Choroid plexus epithelial cell (primary cell): ENCODE data around the gene ITGB1BP1.

Source experiments
- DNase-seq: peaks from one replicate; pipeline ENCODE4 v3.0.0-alpha.2; 2010; ENCODE audit warnings: low read depth
- H3K4me3 ChIP-seq: 2 replicates; pipeline ENCODE4 v1.5.1; 2011; ENCODE audit warnings: low read depth, mild to moderate bottlenecking, control low read depth, low read length, moderate library complexity
- TF ChIP-seq, protein P1 (sequence below): conservative IDR thresholded peaks from 2 replicates; pipeline ENCODE4 v1.5.1; 2011; ENCODE audit warnings: low read depth, mild to moderate bottlenecking, control low read depth, inconsistent platforms, low read length, moderate library complexity

Gene ITGB1BP1

DNA sequence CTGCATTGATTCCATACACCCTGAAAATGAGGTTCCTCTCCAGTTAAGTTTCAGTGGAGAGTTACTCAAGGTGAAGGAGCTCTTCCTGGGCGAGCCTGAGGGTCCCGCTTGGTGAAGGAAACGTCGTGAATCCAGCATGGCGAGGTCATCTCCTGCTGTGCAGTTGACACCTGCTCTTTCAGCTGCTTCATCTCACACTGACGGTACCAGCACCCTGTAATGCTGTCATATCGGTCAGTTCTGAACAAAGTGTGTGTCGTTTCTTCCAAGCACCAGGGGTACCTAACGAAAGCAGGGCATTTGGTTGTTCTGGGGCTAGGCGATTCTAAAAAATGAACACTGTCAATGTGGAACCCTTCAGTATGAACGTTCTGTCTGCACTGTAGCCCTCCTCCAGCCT, 52.6 kb downstream of the ITGB1BP1 start:
- no peak for DNase-seq

DNA sequence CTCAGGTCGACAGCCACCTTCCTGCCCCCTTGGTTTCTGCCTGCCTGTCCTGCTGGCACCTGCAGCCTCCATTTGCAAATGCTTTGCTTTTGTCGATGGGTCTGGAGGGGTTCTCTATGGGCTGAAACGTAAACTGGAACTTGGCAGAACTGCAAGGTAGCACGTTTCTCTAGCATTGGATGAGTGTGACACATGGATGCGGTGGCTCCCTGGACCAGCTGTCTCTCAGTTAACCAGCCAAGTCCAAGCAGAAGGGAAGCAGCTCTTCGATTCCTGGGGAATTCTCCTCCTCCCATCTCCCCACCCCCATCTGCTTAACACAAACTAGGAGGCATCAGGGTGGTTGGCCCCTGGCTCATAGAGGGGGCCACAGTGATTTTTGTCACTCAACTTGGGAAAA, 57.3 kb downstream of the ITGB1BP1 start:
- DNase-seq: no peak
- TF ChIP-seq, protein P1, sequence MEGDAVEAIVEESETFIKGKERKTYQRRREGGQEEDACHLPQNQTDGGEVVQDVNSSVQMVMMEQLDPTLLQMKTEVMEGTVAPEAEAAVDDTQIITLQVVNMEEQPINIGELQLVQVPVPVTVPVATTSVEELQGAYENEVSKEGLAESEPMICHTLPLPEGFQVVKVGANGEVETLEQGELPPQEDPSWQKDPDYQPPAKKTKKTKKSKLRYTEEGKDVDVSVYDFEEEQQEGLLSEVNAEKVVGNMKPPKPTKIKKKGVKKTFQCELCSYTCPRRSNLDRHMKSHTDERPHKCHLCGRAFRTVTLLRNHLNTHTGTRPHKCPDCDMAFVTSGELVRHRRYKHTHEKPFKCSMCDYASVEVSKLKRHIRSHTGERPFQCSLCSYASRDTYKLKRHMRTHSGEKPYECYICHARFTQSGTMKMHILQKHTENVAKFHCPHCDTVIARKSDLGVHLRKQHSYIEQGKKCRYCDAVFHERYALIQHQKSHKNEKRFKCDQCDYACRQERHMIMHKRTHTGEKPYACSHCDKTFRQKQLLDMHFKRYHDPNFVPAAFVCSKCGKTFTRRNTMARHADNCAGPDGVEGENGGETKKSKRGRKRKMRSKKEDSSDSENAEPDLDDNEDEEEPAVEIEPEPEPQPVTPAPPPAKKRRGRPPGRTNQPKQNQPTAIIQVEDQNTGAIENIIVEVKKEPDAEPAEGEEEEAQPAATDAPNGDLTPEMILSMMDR: no peak
- H3K4me3 ChIP-seq: no peak overlapping the region

More for the DNA sequence above, 52.6 kb downstream of the ITGB1BP1 start:
- TF ChIP-seq, protein P1: no peak
- no peak overlapping the region for H3K4me3 ChIP-seq

DNA sequence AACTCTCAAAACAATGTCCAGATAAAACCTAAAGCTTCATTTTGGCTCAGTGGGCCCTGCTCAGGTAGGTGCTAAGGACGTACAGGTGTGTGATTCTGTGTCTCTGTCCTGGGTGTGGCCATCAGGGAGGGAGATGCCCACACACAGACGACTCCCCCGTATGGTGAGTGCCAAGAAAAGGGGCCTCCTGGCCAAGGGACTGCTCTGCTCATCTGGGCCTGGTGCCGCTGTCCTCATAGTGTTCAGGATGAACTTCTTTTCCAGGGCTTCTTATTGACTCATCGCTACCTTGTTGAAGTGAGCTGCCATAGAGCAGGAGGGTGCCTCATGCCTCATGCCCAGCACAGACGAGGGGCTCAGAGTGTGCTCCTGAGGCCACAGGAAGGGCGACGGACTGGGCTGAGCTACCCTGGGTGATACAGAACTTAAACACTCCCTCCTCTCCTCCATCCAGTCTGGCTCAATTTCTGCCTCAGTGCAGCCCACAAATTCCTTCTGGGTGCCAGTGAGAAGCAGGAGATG, 57.8 kb downstream of the ITGB1BP1 start:
- no peak overlapping the region for H3K4me3 ChIP-seq
- DNase-seq: no peak
- TF ChIP-seq, protein P1: no peak

DNA sequence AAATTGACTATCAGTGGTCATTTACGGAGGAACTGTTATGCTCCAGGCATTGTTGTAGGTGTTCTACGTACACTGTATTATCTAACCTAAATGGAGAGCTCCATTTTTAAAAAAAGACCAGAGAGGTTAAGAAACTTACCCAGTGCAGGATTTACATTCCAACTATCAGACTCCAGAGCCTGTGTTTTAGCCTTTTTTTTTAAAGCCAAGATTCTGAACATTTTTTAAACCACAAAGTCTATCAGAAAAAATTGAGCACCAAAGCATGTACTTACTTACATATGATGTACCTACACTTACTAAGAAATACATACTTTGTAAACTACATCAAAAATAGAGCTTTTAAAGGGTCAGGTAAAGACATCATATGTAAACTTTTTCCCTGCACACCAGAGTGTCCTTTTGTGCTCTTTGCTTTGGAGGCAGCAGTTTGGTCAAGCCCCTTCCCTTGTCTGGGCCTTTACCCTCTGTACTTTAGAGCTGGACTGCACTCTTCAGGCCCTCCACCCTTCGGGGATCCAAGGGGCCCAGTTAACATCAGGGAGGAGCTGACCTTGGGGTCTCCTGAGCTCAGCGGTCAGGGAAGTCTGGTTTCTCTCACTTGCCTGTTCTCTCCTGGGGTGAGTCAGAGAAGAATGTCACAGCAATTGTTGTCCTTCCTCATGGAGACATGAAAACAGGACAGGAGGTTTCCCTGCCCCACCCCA, 58.4 kb downstream of the ITGB1BP1 start:
- TF ChIP-seq, protein P1: no peak
- H3K4me3 ChIP-seq: no peak overlapping the region
- peak; percentile 50 for DNase-seq

DNA sequence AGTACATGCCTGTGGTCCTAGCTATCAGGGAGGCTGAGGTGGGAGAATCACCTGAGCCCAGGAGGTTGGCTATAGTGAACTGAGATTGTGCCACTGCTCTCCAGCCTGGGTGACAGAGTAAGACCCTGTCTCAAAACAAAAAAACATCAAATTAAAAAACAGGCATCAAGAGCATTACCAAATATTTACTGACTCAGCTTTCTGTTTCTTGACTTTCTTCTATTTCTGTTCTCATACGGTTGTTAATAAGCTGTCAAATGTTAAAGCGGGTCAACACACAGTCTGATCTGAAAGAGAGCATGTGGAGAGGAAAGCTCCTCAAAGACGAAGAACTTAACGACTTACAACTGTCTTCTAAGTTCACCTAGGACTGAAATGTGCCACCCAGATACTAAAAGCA, 59.0 kb downstream of the ITGB1BP1 start:
- no peak overlapping the region for H3K4me3 ChIP-seq
- DNase-seq: no peak
- TF ChIP-seq, protein P1: no peak

DNA sequence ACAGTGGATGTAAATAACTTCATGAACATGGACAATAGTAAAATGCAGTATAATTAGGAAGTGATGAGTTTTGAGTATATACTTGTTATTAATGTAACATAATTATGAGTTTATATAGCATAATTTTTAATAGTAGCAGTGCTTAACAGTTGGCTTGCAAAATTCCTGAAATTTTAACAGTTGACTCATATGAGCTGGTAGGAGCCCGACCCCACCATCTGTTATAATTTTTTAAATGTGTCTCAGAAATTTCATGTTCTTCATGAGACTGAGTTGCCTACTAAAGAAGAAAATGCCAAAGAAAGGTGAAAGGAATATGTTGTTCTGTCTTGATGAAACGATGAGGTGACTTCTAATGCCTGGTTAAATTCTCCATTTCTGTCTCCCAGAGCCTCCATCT, 62.6 kb downstream of the ITGB1BP1 start:
- TF ChIP-seq, protein P1: no peak
- H3K4me3 ChIP-seq: no peak overlapping the region
- peak; percentile 31 for DNase-seq

DNA sequence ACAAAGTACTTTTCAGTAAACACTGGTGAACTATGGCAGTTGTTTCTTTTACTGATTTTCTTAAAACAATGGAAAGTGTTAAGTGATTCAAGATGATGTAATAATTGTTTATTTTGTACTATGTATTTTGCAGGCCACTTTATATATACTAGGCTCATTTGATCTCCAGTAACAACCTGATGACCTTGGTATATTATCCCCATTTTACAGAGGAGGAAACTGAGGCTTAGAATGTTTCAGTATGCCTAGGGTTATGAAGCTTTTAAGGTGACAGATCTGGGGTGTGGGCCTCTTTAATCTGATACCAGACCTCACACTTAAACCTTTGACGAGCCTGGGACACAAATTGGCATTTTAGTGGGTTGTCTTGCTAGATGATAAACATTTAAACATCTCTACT, 63.2 kb downstream of the ITGB1BP1 start:
- H3K4me3 ChIP-seq: no peak overlapping the region
- TF ChIP-seq, protein P1: no peak
- DNase-seq: no peak
